PC-9 (cell line): ENCODE results near the gene HSD17B8.

Experiments used
- EZH2 ChIP-seq: fragments of 200-600 bp; sonication (generic); IDR thresholded peaks from 2 replicates; pipeline ENCODE4 v1.8.0; 2017; ENCODE audit warnings: antibody characterized with exemption, low read depth
- TF ChIP-seq, protein P1 (sequence below): fragments of 200-600 bp; sonication (generic); conservative IDR thresholded peaks from 2 replicates; pipeline ENCODE4 v1.6.1; 2017; ENCODE audit warnings: mixed run types, antibody characterized with exemption, mild to moderate bottlenecking, moderate library complexity

DNA sequence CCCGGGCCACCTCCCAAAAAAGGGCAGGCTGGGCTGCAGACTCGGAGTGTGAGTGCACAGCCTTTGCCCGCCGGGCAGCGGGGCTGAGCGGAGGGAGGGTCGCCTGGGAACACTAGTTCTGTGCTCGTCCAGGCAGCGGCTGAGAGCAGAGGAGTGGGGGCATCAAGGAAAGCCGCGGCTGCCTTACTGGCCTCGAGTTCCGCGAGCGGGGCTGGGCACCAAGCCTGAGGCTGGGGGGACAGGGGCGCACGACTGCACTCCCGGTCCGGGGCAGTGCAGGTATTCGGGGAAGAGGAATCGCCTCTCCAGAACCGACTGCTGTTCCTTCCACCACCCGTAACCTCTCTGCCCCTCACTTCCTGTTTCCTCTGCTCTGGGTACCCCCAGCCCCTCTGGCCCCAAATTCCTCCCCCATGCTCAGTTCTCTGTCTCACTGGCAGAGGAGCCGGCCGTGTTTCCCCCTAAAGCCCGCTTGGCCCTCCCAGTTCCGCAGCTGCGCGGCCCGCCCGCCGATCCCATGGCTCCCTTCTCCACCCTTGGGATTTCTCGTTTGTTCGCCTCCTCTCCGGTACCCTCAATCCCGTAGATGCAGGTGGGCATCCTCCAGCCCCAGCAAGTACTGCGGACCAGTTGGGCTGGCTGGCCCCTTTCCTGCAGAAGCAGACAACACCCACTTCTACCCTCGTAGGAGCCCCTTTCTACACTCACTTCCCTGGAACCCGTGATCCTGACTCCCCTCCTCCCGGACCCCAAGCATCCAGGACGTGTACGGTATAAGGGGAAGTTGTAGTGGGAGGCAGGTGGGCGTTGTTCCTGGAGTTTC is 8.9 kb downstream of the HSD17B8 start:
- TF ChIP-seq, protein P1, sequence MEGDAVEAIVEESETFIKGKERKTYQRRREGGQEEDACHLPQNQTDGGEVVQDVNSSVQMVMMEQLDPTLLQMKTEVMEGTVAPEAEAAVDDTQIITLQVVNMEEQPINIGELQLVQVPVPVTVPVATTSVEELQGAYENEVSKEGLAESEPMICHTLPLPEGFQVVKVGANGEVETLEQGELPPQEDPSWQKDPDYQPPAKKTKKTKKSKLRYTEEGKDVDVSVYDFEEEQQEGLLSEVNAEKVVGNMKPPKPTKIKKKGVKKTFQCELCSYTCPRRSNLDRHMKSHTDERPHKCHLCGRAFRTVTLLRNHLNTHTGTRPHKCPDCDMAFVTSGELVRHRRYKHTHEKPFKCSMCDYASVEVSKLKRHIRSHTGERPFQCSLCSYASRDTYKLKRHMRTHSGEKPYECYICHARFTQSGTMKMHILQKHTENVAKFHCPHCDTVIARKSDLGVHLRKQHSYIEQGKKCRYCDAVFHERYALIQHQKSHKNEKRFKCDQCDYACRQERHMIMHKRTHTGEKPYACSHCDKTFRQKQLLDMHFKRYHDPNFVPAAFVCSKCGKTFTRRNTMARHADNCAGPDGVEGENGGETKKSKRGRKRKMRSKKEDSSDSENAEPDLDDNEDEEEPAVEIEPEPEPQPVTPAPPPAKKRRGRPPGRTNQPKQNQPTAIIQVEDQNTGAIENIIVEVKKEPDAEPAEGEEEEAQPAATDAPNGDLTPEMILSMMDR, result no peak
- TF ChIP-seq EZH2, result no peak
